GM12878 (cell line): Measurements from ENCODE around the gene RAB3C. TPM values are rescaled to one million over a fixed set of nuclear protein-coding genes. Genes with fewer than 3 reads are reported as not detected.

Source experiments
- ATAC-seq: fragments of 200-7000 bp; cut with Tn5 transposase; 3 replicates; pipeline ENCODE4 v1.9.1; 2020; ENCODE audit warnings: mild to moderate bottlenecking, moderate library complexity
- BruUV-seq: library from RNA; stranded (reverse); fragments of 400-500 nt; replicated peaks from 2 replicates; lab custom pipeline; 2021; lab: Mats Ljungman, UMichigan
- CTCF ChIA-PET: fragments of 300-600 bp; sonication (Branson Sonifier 250); formaldehyde crosslinking; extraction: SDS; loops from one replicate; lab custom pipeline; 2021; ENCODE audit warnings: inconsistent platforms; lab: Yijun Ruan, JAX
- POLR2A ChIA-PET: fragments of 350-600 bp; formaldehyde crosslinking; extraction: SDS; loops from one replicate; lab custom pipeline; 2021; ENCODE audit warnings: inconsistent platforms; lab: Charles Lee
- RAD21 ChIA-PET: fragments of 300-600 bp; sonication (Branson Sonifier 250); formaldehyde crosslinking; loops from one replicate; lab custom pipeline; 2023; ENCODE audit warnings: antibody characterized with exemption; ENCODE audit not compliant: unreplicated experiment; lab: Charles Lee
- SMC1A ChIA-PET: fragments of 300-600 bp; sonication (Branson Sonifier 250); formaldehyde crosslinking; loops from one replicate; lab custom pipeline; 2023; ENCODE audit not compliant: unreplicated experiment, uncharacterized antibody; lab: Charles Lee
- DNase-seq: peaks from one replicate; pipeline ENCODE4 v3.0.0-alpha.2; 2011; ENCODE audit warnings: low read depth, low spot score
- FAIRE-seq: peaks from 3 replicates; lab custom pipeline; 2011; peaks lifted over from hg19 to GRCh38; lab: Jason Lieb, UNC
- H2AFZ ChIP-seq: 2 replicates; pipeline ENCODE4 v1.6.0; 2011; ENCODE audit warnings: low read depth, low read length, control low read depth; ENCODE audit not compliant: control insufficient read depth
- H3K27ac ChIP-seq: 2 replicates; pipeline ENCODE4 v1.5.1; 2011; ENCODE audit warnings: control low read depth; ENCODE audit not compliant: control insufficient read depth, insufficient read depth
- H3K27me3 ChIP-seq, 2 experiments: replicated peaks in 1 of 2; 2 replicates each; pipeline versions ENCODE4 v1.6.0 to v1.6.1; 2011; ENCODE audit warnings: low read length in 1 of 2; ENCODE audit not compliant: control insufficient read depth in 2 of 2, insufficient read depth in 2 of 2
- H3K36me3 ChIP-seq, 2 experiments: 2 replicates each; pipeline ENCODE4 v1.5.1; 2011; ENCODE audit warnings: low read length in 1 of 2; ENCODE audit not compliant: control insufficient read depth in 2 of 2, insufficient read depth in 2 of 2
- H3K4me1 ChIP-seq: 2 replicates; pipeline ENCODE4 v1.6.1; 2011; ENCODE audit warnings: mild to moderate bottlenecking, low read length, moderate library complexity, mixed read lengths; ENCODE audit not compliant: control insufficient read depth, insufficient read depth
- H3K4me2 ChIP-seq: 2 replicates; pipeline ENCODE4 v1.6.0; 2011; ENCODE audit warnings: control low read depth; ENCODE audit not compliant: control insufficient read depth, insufficient read depth
- H3K4me3 ChIP-seq: fragments of 200-600 bp; sonication (generic); 2 replicates; pipeline ENCODE4 v1.5.1; 2016
- H3K79me2 ChIP-seq: 2 replicates; pipeline ENCODE4 v1.6.0; 2011; ENCODE audit warnings: low read length; ENCODE audit not compliant: control insufficient read depth, insufficient read depth
- H3K9ac ChIP-seq: 2 replicates; pipeline ENCODE4 v1.8.0; 2011; ENCODE audit warnings: low read length, control low read depth, mixed read lengths; ENCODE audit not compliant: control insufficient read depth, insufficient read depth
- H3K9me3 ChIP-seq: replicated peaks from 3 replicates; pipeline ENCODE4 v1.5.1; 2011; ENCODE audit warnings: mild to moderate bottlenecking, low read length; ENCODE audit not compliant: control insufficient read depth, insufficient read depth
- H4K20me1 ChIP-seq: 2 replicates; pipeline ENCODE4 v1.6.0; 2011; ENCODE audit not compliant: control insufficient read depth, insufficient read depth
- BACH1 ChIP-seq: fragments of 450-650 bp; IDR thresholded peaks from 2 replicates; pipeline ENCODE4 v1.6.1; 2017; ENCODE audit warnings: mild to moderate bottlenecking, borderline replicate concordance
- CBX5 ChIP-seq: sonication (generic); IDR thresholded peaks from 2 replicates; pipeline ENCODE4 v1.6.1; 2016; ENCODE audit warnings: low read depth, moderate library complexity, mild to moderate bottlenecking, inconsistent platforms
- EP300 ChIP-seq, 2 experiments: fragments of 150-350 bp in 1 of 2; IDR thresholded peaks; 2 replicates each; pipeline ENCODE4 v1.6.1; 2011 to 2012; ENCODE audit warnings: low read depth in 2 of 2, low read length in 2 of 2, borderline replicate concordance in 1 of 2, improper control_type of control experiment in 1 of 2, inconsistent platforms in 1 of 2; ENCODE audit not compliant: control insufficient read depth in 1 of 2
- HDAC2 ChIP-seq: fragments of 200-600 bp; sonication (generic); IDR thresholded peaks from 2 replicates; pipeline ENCODE4 v1.6.1; 2017
- NFXL1 ChIP-seq: fragments of 450-650 bp; IDR thresholded peaks from 2 replicates; pipeline ENCODE4 v1.6.1; 2017; ENCODE audit warnings: antibody characterized with exemption, mild to moderate bottlenecking, borderline replicate concordance
- PML ChIP-seq: IDR thresholded peaks from 2 replicates; pipeline ENCODE4 v1.6.1; 2012; ENCODE audit warnings: low read length, inconsistent platforms
- RCOR1 ChIP-seq: conservative IDR thresholded peaks from 2 replicates; pipeline ENCODE4 v1.6.1; 2012; ENCODE audit warnings: low read depth, low read length, improper control_type of control experiment
- SMAD1 ChIP-seq: fragments of 450-650 bp; IDR thresholded peaks from 2 replicates; pipeline ENCODE4 v1.6.1; 2018; ENCODE audit warnings: mild to moderate bottlenecking, low read depth; ENCODE audit not compliant: partially characterized antibody
- SP1 ChIP-seq: IDR thresholded peaks from one replicate; pipeline ENCODE4 v1.6.1; 2011; ENCODE audit warnings: low read depth, low read length
- USF2 ChIP-seq: IDR thresholded peaks from 2 replicates; pipeline ENCODE4 v1.6.1; 2011; ENCODE audit warnings: low read depth, low read length, improper control_type of control experiment, borderline replicate concordance
- YY1 ChIP-seq: IDR thresholded peaks from 2 replicates; pipeline ENCODE4 v1.6.1; 2011; ENCODE audit warnings: low read depth, mild to moderate bottlenecking, low read length
- ZZZ3 ChIP-seq: IDR thresholded peaks from 2 replicates; pipeline ENCODE4 v1.6.1; 2011; ENCODE audit warnings: low read depth; ENCODE audit not compliant: control insufficient read depth, insufficient read length
- in situ Hi-C: fragments of 300-500 bp; cut with MboI; formaldehyde crosslinking; loops from 9 replicates; pipeline ENCODE4 v1.14.3; 2018; ENCODE audit warnings: mixed read lengths
- intact Hi-C: fragments of 100-400 bp; cut with micrococcal nuclease; formaldehyde crosslinking; loops from one replicate; pipeline ENCODE4 v1.14.2; 2022; ENCODE audit not compliant: unreplicated experiment
- polyA plus RNA-seq, 11 experiments: library from polyadenylated mRNA; depleted of rRNA in 4 of 11; unstranded in 6 of 11; stranded (reverse) in 5 of 11; fragments of >200 nt; fragmentation: Nextera tagmentation in 4 of 11; fragmentation: Illumina TruSeq in 1 of 11; extraction: Ambion mirVana in 4 of 11; extraction: Trizol in 1 of 11; gene quantifications; 1 replicate in 1 of 11; 2 replicates in 10 of 11; pipeline versions ENCODE4 v1.2.1 to v1.2.3, GENCODE V29; 2011 to 2016; ENCODE audit warnings: inconsistent platforms in 2 of 11, missing spikeins in 2 of 11, low read depth in 1 of 11
- total RNA-seq, 4 experiments: library from RNA; depleted of rRNA in 3 of 4; stranded (reverse); fragments of >200 nt in 3 of 4; fragmentation: Illumina TruSeq in 1 of 4; extraction: Trizol in 1 of 4; gene quantifications; 2 replicates each; pipeline versions ENCODE4 v1.2.1 to v1.2.3, GENCODE V29; 2013 to 2021

Gene RAB3C
- total and polyA plus RNA-seq, 10 of the 15 experiments (the other 5 are each of a cell fraction or from before 2014, with no cell fraction given), result not detected

- intact Hi-C loops (no loop called here), in situ Hi-C loops (no loop called here)
- no peak overlapping the region for H3K27ac ChIP-seq
- no peaks in the 10 kb centered on the region for H3K27me3 ChIP-seq
- H2AFZ ChIP-seq, result no peak overlapping the region
- RAD21 ChIA-PET, result no interaction called here
- POLR2A ChIA-PET, result interaction anchor here (1.4 kb wide), 1 partner anchor 13 kb away, joined by 3 read pairs; no protein-coding TSS in a partner anchor
- no peak for ATAC-seq
- H3K36me3 ChIP-seq, result no peaks in the 10 kb centered on the region
- H3K9me3 ChIP-seq, result no peaks in the 10 kb centered on the region
- H3K4me3 ChIP-seq, result no peak overlapping the region
- no peak overlapping the region for H3K4me2 ChIP-seq
- SMC1A ChIA-PET, result interaction anchor here (0.7 to 2.4 kb wide), 10 partner anchors 12 to 88 kb away, joined by 3 to 7 read pairs (median 3); no protein-coding TSS in a partner anchor
- no peaks in the 10 kb centered on the region for H3K79me2 ChIP-seq
- TF ChIP-seq RCOR1 (no peak), ZZZ3 (no peak), BACH1 (no peak), SP1 (no peak), YY1 (no peak), NFXL1 (no peak), CBX5 (no peak), SMAD1 (no peak), EP300 (IDR thresholded peaks at IDR 0.05; ENCODE audit: borderline replicate concordance in 1 of 2, control insufficient read depth in 1 of 2, low read depth in 2 of 2, low read length in 2 of 2) (no peak), USF2 (no peak), PML (no peak), HDAC2 (no peak)
- H4K20me1 ChIP-seq, result no peaks in the 10 kb centered on the region
- no peak overlapping the region for H3K9ac ChIP-seq
- FAIRE-seq, result no peak
- CTCF ChIA-PET, result interaction anchor here (1.0 kb wide), 1 partner anchor 13 kb away, joined by 3 read pairs; no protein-coding TSS in a partner anchor
- H3K4me1 ChIP-seq, result no peaks in the 10 kb centered on the region; the same call in 1 of the 2 replicates
- DNase-seq, result no peak
- no TSS peak for BruUV-seq
Measured at GRCh38 chr5:58761407-58761806, 178.5 kb downstream of the RAB3C start.
